HCT116 (cell line): ENCODE results near the gene MRPL42.

Experiments
- ELF1 ChIP-seq: IDR thresholded peaks from 2 replicates; pipeline ENCODE4 v1.6.1; 2012; ENCODE audit warnings: low read depth, borderline replicate concordance
- EZH2 ChIP-seq: fragments of 200-600 bp; sonication (generic); IDR thresholded peaks from 2 replicates; pipeline ENCODE4 v1.6.1; 2017; ENCODE audit warnings: antibody characterized with exemption, mixed run types
- EZH2phosphoT487 ChIP-seq: fragments of 200-600 bp; IDR thresholded peaks from 2 replicates; pipeline ENCODE4 v1.6.1; 2018; ENCODE audit warnings: antibody characterized with exemption, borderline replicate concordance
- FOSL1 ChIP-seq: IDR thresholded peaks from 2 replicates; pipeline ENCODE4 v1.6.1; 2012; ENCODE audit warnings: low read depth
- JUND ChIP-seq: IDR thresholded peaks from 2 replicates; pipeline ENCODE4 v1.6.1; 2012
- MAX ChIP-seq: IDR thresholded peaks from 2 replicates; pipeline ENCODE4 v1.6.1; 2012
- POLR2A ChIP-seq: IDR thresholded peaks from 2 replicates; pipeline ENCODE4 v1.7.0; 2011; ENCODE audit warnings: borderline replicate concordance; ENCODE audit not compliant: insufficient read depth, insufficient read length; ENCODE audit errors: extremely low read depth
- POLR2AphosphoS5 ChIP-seq: IDR thresholded peaks from 2 replicates; pipeline ENCODE4 v1.6.1; 2011; ENCODE audit warnings: mild to moderate bottlenecking, low read depth, low read length, moderate library complexity
- RAD21 ChIP-seq: IDR thresholded peaks from 2 replicates; pipeline ENCODE4 v1.6.1; 2012; ENCODE audit warnings: low read depth, mild to moderate bottlenecking
- SP1 ChIP-seq: IDR thresholded peaks from 2 replicates; pipeline ENCODE4 v1.6.1; 2012; ENCODE audit warnings: low read depth
- YY1 ChIP-seq: IDR thresholded peaks from 2 replicates; pipeline ENCODE4 v1.6.1; 2011; ENCODE audit warnings: low read length, low read depth, moderate library complexity, mild to moderate bottlenecking; ENCODE audit not compliant: insufficient replicate concordance; ENCODE audit errors: extremely low read depth
- ZNF274 ChIP-seq: fragments of 200-500 bp; sonication (Bioruptor generic); IDR thresholded peaks from 2 replicates; pipeline ENCODE4 v1.6.1; 2014; ENCODE audit warnings: mild to moderate bottlenecking, low read depth, low read length, inconsistent platforms
- TF ChIP-seq, protein P1 (sequence below), 3 experiments: fragments of 200-600 bp in 1 of 3; sonication (generic) in 1 of 3; IDR thresholded peaks in 2 of 3; conservative IDR thresholded peaks in 1 of 3; 2 replicates each; pipeline ENCODE4 v1.5.1; 2012 to 2017; ENCODE audit warnings: low read depth in 2 of 3, low read length in 2 of 3, antibody characterized with exemption in 1 of 3, borderline replicate concordance in 1 of 3, control low read depth in 1 of 3, mild to moderate bottlenecking in 1 of 3, mixed read lengths in 1 of 3, mixed run types in 1 of 3, moderate library complexity in 1 of 3; ENCODE audit not compliant: insufficient read depth in 1 of 3
- TF ChIP-seq, protein P2 (sequence below): IDR thresholded peaks from 2 replicates; pipeline ENCODE4 v1.6.1; 2012

- TF ChIP-seq POLR2A: no peak
- TF ChIP-seq ZNF274: no peak
- TF ChIP-seq MAX: no peak
- TF ChIP-seq, protein P1, sequence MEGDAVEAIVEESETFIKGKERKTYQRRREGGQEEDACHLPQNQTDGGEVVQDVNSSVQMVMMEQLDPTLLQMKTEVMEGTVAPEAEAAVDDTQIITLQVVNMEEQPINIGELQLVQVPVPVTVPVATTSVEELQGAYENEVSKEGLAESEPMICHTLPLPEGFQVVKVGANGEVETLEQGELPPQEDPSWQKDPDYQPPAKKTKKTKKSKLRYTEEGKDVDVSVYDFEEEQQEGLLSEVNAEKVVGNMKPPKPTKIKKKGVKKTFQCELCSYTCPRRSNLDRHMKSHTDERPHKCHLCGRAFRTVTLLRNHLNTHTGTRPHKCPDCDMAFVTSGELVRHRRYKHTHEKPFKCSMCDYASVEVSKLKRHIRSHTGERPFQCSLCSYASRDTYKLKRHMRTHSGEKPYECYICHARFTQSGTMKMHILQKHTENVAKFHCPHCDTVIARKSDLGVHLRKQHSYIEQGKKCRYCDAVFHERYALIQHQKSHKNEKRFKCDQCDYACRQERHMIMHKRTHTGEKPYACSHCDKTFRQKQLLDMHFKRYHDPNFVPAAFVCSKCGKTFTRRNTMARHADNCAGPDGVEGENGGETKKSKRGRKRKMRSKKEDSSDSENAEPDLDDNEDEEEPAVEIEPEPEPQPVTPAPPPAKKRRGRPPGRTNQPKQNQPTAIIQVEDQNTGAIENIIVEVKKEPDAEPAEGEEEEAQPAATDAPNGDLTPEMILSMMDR (IDR thresholded peaks at IDR 0.05 in 2 of 3, conservative IDR thresholded peaks at IDR 0.05 in 1 of 3; ENCODE audit: borderline replicate concordance in 1 of 3, insufficient read depth in 1 of 3, low read depth in 2 of 3, low read length in 2 of 3): no peak
- no peak for TF ChIP-seq FOSL1
- no peak for TF ChIP-seq POLR2AphosphoS5
- no peak for TF ChIP-seq EZH2
- no peak for TF ChIP-seq EZH2phosphoT487
- no peak for TF ChIP-seq YY1
- TF ChIP-seq SP1: no peak
- TF ChIP-seq RAD21: no peak
- TF ChIP-seq, protein P2, sequence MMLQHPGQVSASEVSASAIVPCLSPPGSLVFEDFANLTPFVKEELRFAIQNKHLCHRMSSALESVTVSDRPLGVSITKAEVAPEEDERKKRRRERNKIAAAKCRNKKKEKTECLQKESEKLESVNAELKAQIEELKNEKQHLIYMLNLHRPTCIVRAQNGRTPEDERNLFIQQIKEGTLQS: no peak
- no peak for TF ChIP-seq JUND
- no peak for TF ChIP-seq ELF1
Observed at GRCh38 chr12:93448796-93449195, 18.5 kb upstream of the MRPL42 start.
